Gastrocnemius medialis (tissue), 4 donors: ENCODE measurements around the gene HOXB1.

Source experiments
- POLR2A ChIP-seq, 2 donors: fragments of 450-650 bp; IDR thresholded peaks; one replicate each; pipeline ENCODE4 v1.6.1; 2017; ENCODE audit warnings: antibody characterized with exemption in 2 of 2, mild to moderate bottlenecking in 2 of 2, moderate library complexity in 2 of 2
- TF ChIP-seq, protein P1 (sequence below), 5 experiments: fragments of 450-650 bp in 3 of 5; fragments of 200-600 bp in 2 of 5; sonication (generic) in 2 of 5; IDR thresholded peaks in 4 of 5; conservative IDR thresholded peaks in 1 of 5; 1 replicate in 4 of 5; 2 replicates in 1 of 5; pipeline ENCODE4 v1.5.1; 2016 to 2019; ENCODE audit warnings: antibody characterized with exemption in 5 of 5, mild to moderate bottlenecking in 3 of 5, moderate library complexity in 3 of 5

DNA sequence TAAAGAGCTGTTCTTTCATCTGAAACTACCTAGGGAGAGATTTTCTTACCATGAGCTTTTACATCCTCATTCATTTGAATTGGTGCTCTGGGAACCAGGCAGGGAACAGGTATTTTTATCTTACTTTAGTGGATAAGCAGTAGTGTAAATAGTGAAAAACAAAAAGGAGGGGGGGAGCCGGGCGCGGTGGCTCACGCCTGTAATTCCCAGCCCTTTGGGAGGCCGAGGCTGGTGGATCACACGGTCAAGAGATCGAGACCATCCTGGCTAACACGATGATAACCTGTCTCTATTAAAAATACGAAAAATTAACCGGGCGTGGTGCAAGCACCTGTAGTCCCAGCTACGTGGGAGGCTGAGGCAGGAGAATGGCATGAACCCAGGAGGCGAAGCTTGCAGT is 41.0 kb downstream of the HOXB1 start:
- TF ChIP-seq, protein P1, sequence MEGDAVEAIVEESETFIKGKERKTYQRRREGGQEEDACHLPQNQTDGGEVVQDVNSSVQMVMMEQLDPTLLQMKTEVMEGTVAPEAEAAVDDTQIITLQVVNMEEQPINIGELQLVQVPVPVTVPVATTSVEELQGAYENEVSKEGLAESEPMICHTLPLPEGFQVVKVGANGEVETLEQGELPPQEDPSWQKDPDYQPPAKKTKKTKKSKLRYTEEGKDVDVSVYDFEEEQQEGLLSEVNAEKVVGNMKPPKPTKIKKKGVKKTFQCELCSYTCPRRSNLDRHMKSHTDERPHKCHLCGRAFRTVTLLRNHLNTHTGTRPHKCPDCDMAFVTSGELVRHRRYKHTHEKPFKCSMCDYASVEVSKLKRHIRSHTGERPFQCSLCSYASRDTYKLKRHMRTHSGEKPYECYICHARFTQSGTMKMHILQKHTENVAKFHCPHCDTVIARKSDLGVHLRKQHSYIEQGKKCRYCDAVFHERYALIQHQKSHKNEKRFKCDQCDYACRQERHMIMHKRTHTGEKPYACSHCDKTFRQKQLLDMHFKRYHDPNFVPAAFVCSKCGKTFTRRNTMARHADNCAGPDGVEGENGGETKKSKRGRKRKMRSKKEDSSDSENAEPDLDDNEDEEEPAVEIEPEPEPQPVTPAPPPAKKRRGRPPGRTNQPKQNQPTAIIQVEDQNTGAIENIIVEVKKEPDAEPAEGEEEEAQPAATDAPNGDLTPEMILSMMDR (IDR thresholded peaks at IDR 0.05 in 4 of 5, conservative IDR thresholded peaks at IDR 0.05 in 1 of 5), result no peak
- no peak for TF ChIP-seq POLR2A (IDR thresholded peaks at IDR 0.05)
